Naive thymus-derived CD8-positive, alpha-beta T cell (primary cell): ENCODE measurements around the gene PDE11A. TPM values are rescaled to one million over a fixed set of nuclear protein-coding genes. Genes with fewer than 3 reads are reported as not detected.

ENCODE experiments used
- ATAC-seq, 2 donors: fragments of 150-1000 bp; cut with Tn5 transposase in 1 of 2; sonication (Bioruptor Pico), chemical (Tn5 transposase) in 1 of 2; 1 replicate in 1 of 2; 2 replicates in 1 of 2; pipeline ENCODE4 v1.10.0; 2021; ENCODE audit warnings: mild to moderate bottlenecking in 2 of 2, moderate library complexity in 2 of 2
- POLR2A ChIA-PET: fragments of 350-600 bp; sonication (Branson Sonifier 250); formaldehyde crosslinking; loops from one replicate; lab custom pipeline; 2021; ENCODE audit warnings: antibody characterized with exemption; lab: Charles Lee
- DNase-seq, 10 donors: peaks; one replicate each; pipeline versions ENCODE4 v3.0.0 to v3.0.0-alpha.2; 2020 to 2022
- H3K27ac Mint-ChIP-seq, 10 donors: one replicate each; pipeline ENCODE4 v1.8.0; 2020 to 2022; ENCODE audit warnings: mild to moderate bottlenecking in 10 of 10, mixed read lengths in 10 of 10, moderate library complexity in 4 of 10, inconsistent platforms in 1 of 10
- H3K27me3 Mint-ChIP-seq, 5 donors: one replicate each; pipeline ENCODE4 v1.8.0; 2021 to 2022; ENCODE audit warnings: mixed read lengths in 5 of 5
- H3K36me3 Mint-ChIP-seq, 3 donors: one replicate each; pipeline ENCODE4 v1.8.0; 2020 to 2022; ENCODE audit warnings: mixed read lengths in 3 of 3, mild to moderate bottlenecking in 2 of 3, inconsistent platforms in 1 of 3
- H3K4me1 Mint-ChIP-seq, 4 donors: one replicate each; pipeline ENCODE4 v1.8.0; 2021 to 2022; ENCODE audit warnings: mixed read lengths in 4 of 4
- H3K4me3 Mint-ChIP-seq, 10 donors: one replicate each; pipeline ENCODE4 v1.8.0; 2020 to 2022; ENCODE audit warnings: mild to moderate bottlenecking in 10 of 10, mixed read lengths in 10 of 10, moderate library complexity in 6 of 10, inconsistent platforms in 1 of 10
- H3K9me3 Mint-ChIP-seq, 9 donors: one replicate each; pipeline ENCODE4 v1.8.0; 2020 to 2022; ENCODE audit warnings: mixed read lengths in 9 of 9, mild to moderate bottlenecking in 3 of 9, inconsistent platforms in 1 of 9, moderate library complexity in 1 of 9
- polyA plus RNA-seq, 3 donors: library from polyadenylated mRNA; unstranded; fragments of 300-500 nt; fragmentation: Illumina TruSeq; gene quantifications; one replicate each; pipeline ENCODE4 v1.2.3, GENCODE V29; 2021
- total RNA-seq, 8 experiments: library from RNA in 2 of 8; stranded (reverse) in 2 of 8; gene quantifications; one replicate each; pipeline ENCODE4 v1.2.3 and lab custom pipeline; 2021 to 2026

PDE11A gene
- total and polyA plus RNA-seq, 5 experiments from 2014 or later: not detected

- ATAC-seq: no peak
- no peak for DNase-seq
- no peaks in the 10 kb centered on the region for H3K36me3 Mint-ChIP-seq
- no peaks in the 10 kb centered on the region for H3K4me1 Mint-ChIP-seq
- no peak overlapping the region for H3K4me3 Mint-ChIP-seq
- peaks cover 0 to 15% (median 3%) of the 10 kb centered on the region in 5 donors for H3K27me3 Mint-ChIP-seq
- H3K27ac Mint-ChIP-seq: no peak overlapping the region
- POLR2A ChIA-PET: no interaction called here
- no peaks in the 10 kb centered on the region for H3K9me3 Mint-ChIP-seq
Observed at GRCh38 chr2:177900082-177900481, 172.5 kb downstream of the PDE11A start.

GRCh38 chr2:177897278-177897677 is 175.3 kb downstream of the PDE11A start:
- peaks cover 0 to 21% (median 7%) of the 10 kb centered on the region in 5 donors for H3K27me3 Mint-ChIP-seq
- H3K9me3 Mint-ChIP-seq: no peaks in the 10 kb centered on the region
- H3K4me3 Mint-ChIP-seq: no peak overlapping the region
- POLR2A ChIA-PET: no interaction called here
- no peaks in the 10 kb centered on the region for H3K36me3 Mint-ChIP-seq
- DNase-seq (no peak), ATAC-seq (no peak)
- no peak overlapping the region for H3K27ac Mint-ChIP-seq
- no peaks in the 10 kb centered on the region for H3K4me1 Mint-ChIP-seq

- no peak for DNase-seq
- no peak overlapping the region for H3K4me3 Mint-ChIP-seq
- H3K36me3 Mint-ChIP-seq: no peaks in the 10 kb centered on the region
- H3K9me3 Mint-ChIP-seq: no peaks in the 10 kb centered on the region
- peaks cover 0 to 18% (median 7%) of the 10 kb centered on the region in 5 donors for H3K27me3 Mint-ChIP-seq
- H3K27ac Mint-ChIP-seq: no peak overlapping the region
- no peaks in the 10 kb centered on the region for H3K4me1 Mint-ChIP-seq
- POLR2A ChIA-PET: no interaction called here
- no peak for ATAC-seq
Observed at GRCh38 chr2:177896587-177896986, 176.0 kb downstream of the PDE11A start.

- Mint-ChIP-seq H3K4me1 (no peaks in the 10 kb centered on the region), H3K4me3 (no peak overlapping the region), H3K27ac (no peak overlapping the region), H3K36me3 (no peaks in the 10 kb centered on the region), H3K9me3 (no peaks in the 10 kb centered on the region), H3K27me3 (peaks cover 0 to 18% (median 7%) of the 10 kb centered on the region in 5 donors)
- ATAC-seq (no peak), DNase-seq (no peak)
- POLR2A ChIA-PET: no interaction called here
Observed at GRCh38 chr2:177894546-177894945, 178.0 kb downstream of the PDE11A start.

GRCh38 chr2:177893880-177894279 is 178.7 kb downstream of the PDE11A start:
- POLR2A ChIA-PET: no interaction called here
- no peaks in the 10 kb centered on the region for H3K4me1 Mint-ChIP-seq
- no peak overlapping the region for H3K4me3 Mint-ChIP-seq
- no peak overlapping the region for H3K27ac Mint-ChIP-seq
- peaks cover 0 to 18% (median 7%) of the 10 kb centered on the region in 5 donors for H3K27me3 Mint-ChIP-seq
- H3K9me3 Mint-ChIP-seq: no peaks in the 10 kb centered on the region
- ATAC-seq (no peak), DNase-seq (no peak)
- no peaks in the 10 kb centered on the region for H3K36me3 Mint-ChIP-seq

- Mint-ChIP-seq H3K36me3 (no peaks in the 10 kb centered on the region), H3K27ac (no peak overlapping the region), H3K27me3 (peaks cover 0 to 18% (median 8%) of the 10 kb centered on the region in 5 donors), H3K4me1 (no peaks in the 10 kb centered on the region), H3K4me3 (no peak overlapping the region), H3K9me3 (no peaks in the 10 kb centered on the region)
- DNase-seq (no peak), ATAC-seq (no peak)
- POLR2A ChIA-PET: no interaction called here
Observed at GRCh38 chr2:177891533-177891932, 181.0 kb downstream of the PDE11A start.

GRCh38 chr2:177889818-177890460 is 182.6 kb downstream of the PDE11A start:
- no peak for ATAC-seq
- no peak overlapping the region for H3K27ac Mint-ChIP-seq
- no peaks in the 10 kb centered on the region for H3K4me1 Mint-ChIP-seq
- no peak for DNase-seq
- H3K4me3 Mint-ChIP-seq: no peak overlapping the region
- H3K9me3 Mint-ChIP-seq: no peaks in the 10 kb centered on the region
- POLR2A ChIA-PET: no interaction called here
- peaks cover 0 to 18% (median 8%) of the 10 kb centered on the region in 5 donors for H3K27me3 Mint-ChIP-seq
- H3K36me3 Mint-ChIP-seq: no peaks in the 10 kb centered on the region

- no peak for ATAC-seq
- H3K36me3 Mint-ChIP-seq: no peaks in the 10 kb centered on the region
- POLR2A ChIA-PET: no interaction called here
- H3K27ac Mint-ChIP-seq: no peak overlapping the region
- no peak overlapping the region for H3K4me3 Mint-ChIP-seq
- peaks cover 0 to 11% (median 8%) of the 10 kb centered on the region in 5 donors for H3K27me3 Mint-ChIP-seq
- H3K9me3 Mint-ChIP-seq: no peaks in the 10 kb centered on the region
- DNase-seq: no peak
- H3K4me1 Mint-ChIP-seq: no peaks in the 10 kb centered on the region
Observed at GRCh38 chr2:177888581-177888980, 184.0 kb downstream of the PDE11A start.

- ATAC-seq (no peak), DNase-seq (no peak)
- Mint-ChIP-seq H3K4me1 (no peaks in the 10 kb centered on the region), H3K27ac (no peak overlapping the region), H3K9me3 (no peaks in the 10 kb centered on the region), H3K4me3 (no peak overlapping the region), H3K36me3 (no peaks in the 10 kb centered on the region), H3K27me3 (peaks cover 2 to 7% (median 4%) of the 10 kb centered on the region in 5 donors)
- POLR2A ChIA-PET: no interaction called here
Observed at GRCh38 chr2:177887722-177888121, 184.9 kb downstream of the PDE11A start.

- H3K27me3 Mint-ChIP-seq: peaks cover 0 to 5% (median 4%) of the 10 kb centered on the region in 5 donors
- H3K4me1 Mint-ChIP-seq: no peaks in the 10 kb centered on the region
- POLR2A ChIA-PET: no interaction called here
- no peaks in the 10 kb centered on the region for H3K9me3 Mint-ChIP-seq
- ATAC-seq (no peak), DNase-seq (no peak)
- H3K27ac Mint-ChIP-seq: no peak overlapping the region
- no peak overlapping the region for H3K4me3 Mint-ChIP-seq
- no peaks in the 10 kb centered on the region for H3K36me3 Mint-ChIP-seq
Observed at GRCh38 chr2:177886824-177887223, 185.8 kb downstream of the PDE11A start.

GRCh38 chr2:177885828-177886466 is 186.6 kb downstream of the PDE11A start:
- Mint-ChIP-seq H3K36me3 (peaks cover 0 to 2% (median 0%) of the 10 kb centered on the region in 3 donors), H3K4me1 (no peaks in the 10 kb centered on the region), H3K27me3 (peaks cover 0 to 5% (median 4%) of the 10 kb centered on the region in 5 donors), H3K9me3 (peaks cover 0 to 4% (median 0%) of the 10 kb centered on the region in 9 donors), H3K27ac (no peak overlapping the region), H3K4me3 (no peak overlapping the region)
- no peak for ATAC-seq
- POLR2A ChIA-PET: no interaction called here
- no peak for DNase-seq

- Mint-ChIP-seq H3K27me3 (peaks cover 0 to 7% (median 5%) of the 10 kb centered on the region in 5 donors), H3K9me3 (peaks cover 0 to 9% (median 3%) of the 10 kb centered on the region in 9 donors), H3K36me3 (peaks cover 0 to 8% (median 0%) of the 10 kb centered on the region in 3 donors), H3K27ac (peak overlapping the region in 1 of 10 donors; percentile 30), H3K4me1 (no peaks in the 10 kb centered on the region), H3K4me3 (no peak overlapping the region)
- POLR2A ChIA-PET: no interaction called here
- DNase-seq: no peak
- ATAC-seq: no peak
Observed at GRCh38 chr2:177883177-177883576, 189.4 kb downstream of the PDE11A start.

GRCh38 chr2:177882501-177882900 is 190.1 kb downstream of the PDE11A start:
- no peak for ATAC-seq
- Mint-ChIP-seq H3K27me3 (peaks cover 0 to 8% (median 5%) of the 10 kb centered on the region in 5 donors), H3K4me1 (no peaks in the 10 kb centered on the region), H3K27ac (no peak overlapping the region), H3K4me3 (no peak overlapping the region), H3K9me3 (peaks cover 0 to 9% (median 3%) of the 10 kb centered on the region in 9 donors), H3K36me3 (peaks cover 0 to 8% (median 0%) of the 10 kb centered on the region in 3 donors)
- DNase-seq: no peak
- POLR2A ChIA-PET: no interaction called here
